CD14-positive monocyte (primary cell): ENCODE measurements around the gene TFDP2. TPM values are rescaled to one million over a fixed set of nuclear protein-coding genes. Genes with fewer than 3 reads are reported as not detected.

Source experiments
- DNase-seq, 3 donors: peaks; one replicate each; pipeline ENCODE4 v3.0.0-alpha.2; 2011 to 2022
- H2AFZ ChIP-seq: 2 replicates; pipeline ENCODE4 v1.6.0; 2012; ENCODE audit warnings: mild to moderate bottlenecking, low read depth, low read length, inconsistent platforms; ENCODE audit not compliant: insufficient read depth, poor library complexity, severe bottlenecking
- H3K27ac ChIP-seq, 2 donors: 1 replicate in 1 of 2; 2 replicates in 1 of 2; pipeline ENCODE4 v1.5.1; 2012 to 2013; ENCODE audit warnings: low read length in 2 of 2, control low read depth in 1 of 2, inconsistent platforms in 1 of 2, low read depth in 1 of 2, mild to moderate bottlenecking in 1 of 2
- H3K27me3 ChIP-seq, 2 donors: one replicate each; pipeline versions ENCODE4 v1.6.0 to v1.6.1; 2011 to 2013; ENCODE audit warnings: low read length in 2 of 2; ENCODE audit not compliant: control insufficient read depth in 2 of 2, insufficient read depth in 2 of 2
- H3K36me3 ChIP-seq, 2 donors: replicated peaks in 1 of 2; 1 replicate in 1 of 2; 2 replicates in 1 of 2; pipeline versions ENCODE4 v1.5.1 to v1.6.1; 2012 to 2013; ENCODE audit warnings: low read length in 2 of 2, control low read depth in 1 of 2, inconsistent platforms in 1 of 2, mild to moderate bottlenecking in 1 of 2; ENCODE audit not compliant: insufficient read depth in 2 of 2, control insufficient read depth in 1 of 2
- H3K4me1 ChIP-seq, 2 donors: 1 replicate in 1 of 2; 2 replicates in 1 of 2; pipeline versions ENCODE4 v1.5.1 to v1.6.1; 2012 to 2013; ENCODE audit warnings: low read length in 2 of 2, control low read depth in 1 of 2, inconsistent platforms in 1 of 2, mild to moderate bottlenecking in 1 of 2, moderate library complexity in 1 of 2; ENCODE audit not compliant: insufficient read depth in 2 of 2, control insufficient read depth in 1 of 2
- H3K4me2 ChIP-seq: replicated peaks from 2 replicates; pipeline ENCODE3; 2012; ENCODE audit warnings: low read length, moderate library complexity, mild to moderate bottlenecking; ENCODE audit not compliant: poor library complexity, severe bottlenecking; ENCODE audit errors: extremely low read depth
- H3K4me3 ChIP-seq, 3 experiments: fragments of 200-600 bp in 1 of 3; sonication (generic) in 1 of 3; replicated peaks in 1 of 3; 1 replicate in 2 of 3; 2 replicates in 1 of 3; pipeline ENCODE4 v1.5.1; 2011 to 2013; ENCODE audit warnings: low read length in 3 of 3, mild to moderate bottlenecking in 3 of 3, control low read depth in 2 of 3, low read depth in 2 of 3, inconsistent platforms in 1 of 3, moderate library complexity in 1 of 3
- H3K79me2 ChIP-seq: 2 replicates; pipeline ENCODE4 v1.6.0; 2012; ENCODE audit warnings: mild to moderate bottlenecking, control low read depth, inconsistent platforms, low read length, moderate library complexity; ENCODE audit not compliant: insufficient read depth
- H3K9ac ChIP-seq: 2 replicates; pipeline ENCODE4 v1.6.0; 2017; ENCODE audit warnings: low read length, mild to moderate bottlenecking; ENCODE audit not compliant: insufficient read depth, poor library complexity, severe bottlenecking
- H3K9me3 ChIP-seq, 2 donors: replicated peaks in 1 of 2; 1 replicate in 1 of 2; 2 replicates in 1 of 2; pipeline versions ENCODE4 v1.5.1 to v1.6.1; 2012 to 2013; ENCODE audit warnings: low read length in 2 of 2, control low read depth in 1 of 2; ENCODE audit not compliant: control insufficient read depth in 1 of 2, insufficient read depth in 1 of 2
- H4K20me1 ChIP-seq: 2 replicates; pipeline ENCODE4 v1.6.0; 2012; ENCODE audit warnings: mild to moderate bottlenecking, low read length, control low read depth, moderate library complexity; ENCODE audit not compliant: insufficient read depth
- H3K27ac Mint-ChIP-seq, 7 donors: one replicate each; pipeline ENCODE4 v1.8.0; 2020; ENCODE audit warnings: mild to moderate bottlenecking in 7 of 7, mixed read lengths in 7 of 7, moderate library complexity in 6 of 7, inconsistent platforms in 2 of 7
- H3K27me3 Mint-ChIP-seq, 3 donors: one replicate each; pipeline ENCODE4 v1.8.0; 2021 to 2022; ENCODE audit warnings: low read depth in 3 of 3, mild to moderate bottlenecking in 3 of 3, mixed read lengths in 3 of 3, moderate library complexity in 3 of 3, inconsistent platforms in 1 of 3
- H3K36me3 Mint-ChIP-seq, 2 donors: one replicate each; pipeline ENCODE4 v1.8.0; 2020; ENCODE audit warnings: mixed read lengths in 2 of 2, inconsistent platforms in 1 of 2, mild to moderate bottlenecking in 1 of 2
- H3K4me1 Mint-ChIP-seq: one replicate; pipeline ENCODE4 v1.8.0; 2020; ENCODE audit warnings: mild to moderate bottlenecking, mixed read lengths
- H3K4me3 Mint-ChIP-seq, 2 donors: one replicate each; pipeline ENCODE4 v1.8.0; 2020; ENCODE audit warnings: mild to moderate bottlenecking in 2 of 2, mixed read lengths in 2 of 2, moderate library complexity in 1 of 2
- H3K9me3 Mint-ChIP-seq, 7 donors: one replicate each; pipeline ENCODE4 v1.8.0; 2020 to 2022; ENCODE audit warnings: mixed read lengths in 7 of 7, mild to moderate bottlenecking in 6 of 7, moderate library complexity in 6 of 7, inconsistent platforms in 2 of 7
- WGBS: methylation state at CpG from one replicate; pipeline ENCODE4 v1.1.5; 2013; ENCODE audit warnings: missing lambda C conversion rate; ENCODE audit not compliant: insufficient coverage; 5-methylcytosine and 5-hydroxymethylcytosine counted together
- intact Hi-C, 2 donors: fragments of 100-400 bp; cut with micrococcal nuclease; formaldehyde crosslinking; loops; one replicate each; pipeline versions ENCODE4 v1.15.0 to v1.15.1; 2023
- polyA plus RNA-seq, 3 donors: library from polyadenylated mRNA; depleted of rRNA in 1 of 3; unstranded in 2 of 3; stranded (reverse) in 1 of 3; fragments of 300-500 nt in 2 of 3; fragments of >200 nt in 1 of 3; fragmentation: Illumina TruSeq in 2 of 3; gene quantifications; 1 replicate in 2 of 3; 2 replicates in 1 of 3; pipeline ENCODE4 v1.2.3, GENCODE V29; 2012 to 2021
- TF ChIP-seq, protein P1 (sequence below): fragments of 200-600 bp; IDR thresholded peaks from one replicate; pipeline ENCODE4 v1.8.0; 2022; ENCODE audit warnings: antibody characterized with exemption, mild to moderate bottlenecking

Gene TFDP2
- polyA plus RNA-seq, 3 donors = 1.1 to 3.5 (median 1.7) TPM

DNA sequence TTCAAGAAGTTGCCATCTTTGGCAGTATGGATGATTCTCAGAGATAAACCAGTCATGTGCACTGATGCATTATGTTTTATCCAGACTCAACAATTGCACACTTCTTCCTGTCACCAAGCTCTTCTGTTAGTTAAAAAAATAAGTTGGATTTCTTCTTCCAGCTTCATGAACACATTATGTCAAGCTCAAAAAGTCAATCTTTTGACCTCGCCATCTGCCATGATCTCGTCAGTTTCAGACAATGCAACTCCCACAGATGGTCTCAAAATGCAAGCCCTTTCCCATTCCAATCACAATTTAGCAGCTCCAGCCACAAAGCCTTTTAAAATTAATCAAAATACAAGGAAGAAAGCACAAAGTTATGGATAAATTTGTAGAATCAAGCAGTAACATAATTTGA is 42.8 kb downstream of the TFDP2 start:
- Histone ChIP-seq H4K20me1 (no peaks in the 10 kb centered on the region), H3K9ac (no peak overlapping the region), H3K9me3 (no peaks in the 10 kb centered on the region), H3K4me2 (no peak overlapping the region), H3K27ac (no peak overlapping the region), H3K4me1 (no peaks in the 10 kb centered on the region), H2AFZ (no peak overlapping the region), H3K36me3 (no peaks in the 10 kb centered on the region), H3K4me3 (no peak overlapping the region), H3K27me3 (no peaks in the 10 kb centered on the region), H3K79me2 (no peaks in the 10 kb centered on the region)
- intact Hi-C loops = no loop called here
- H3K9me3 Mint-ChIP-seq = peaks cover 0 to 2% (median 0%) of the 10 kb centered on the region in 7 donors
- 62% methylated on average over 2 of the region's 2 CpGs for WGBS
- peaks cover 3% of the 10 kb centered on the region for H3K4me1 Mint-ChIP-seq
- no peak overlapping the region for H3K27ac Mint-ChIP-seq
- DNase-seq = no peak
- TF ChIP-seq, protein P1, sequence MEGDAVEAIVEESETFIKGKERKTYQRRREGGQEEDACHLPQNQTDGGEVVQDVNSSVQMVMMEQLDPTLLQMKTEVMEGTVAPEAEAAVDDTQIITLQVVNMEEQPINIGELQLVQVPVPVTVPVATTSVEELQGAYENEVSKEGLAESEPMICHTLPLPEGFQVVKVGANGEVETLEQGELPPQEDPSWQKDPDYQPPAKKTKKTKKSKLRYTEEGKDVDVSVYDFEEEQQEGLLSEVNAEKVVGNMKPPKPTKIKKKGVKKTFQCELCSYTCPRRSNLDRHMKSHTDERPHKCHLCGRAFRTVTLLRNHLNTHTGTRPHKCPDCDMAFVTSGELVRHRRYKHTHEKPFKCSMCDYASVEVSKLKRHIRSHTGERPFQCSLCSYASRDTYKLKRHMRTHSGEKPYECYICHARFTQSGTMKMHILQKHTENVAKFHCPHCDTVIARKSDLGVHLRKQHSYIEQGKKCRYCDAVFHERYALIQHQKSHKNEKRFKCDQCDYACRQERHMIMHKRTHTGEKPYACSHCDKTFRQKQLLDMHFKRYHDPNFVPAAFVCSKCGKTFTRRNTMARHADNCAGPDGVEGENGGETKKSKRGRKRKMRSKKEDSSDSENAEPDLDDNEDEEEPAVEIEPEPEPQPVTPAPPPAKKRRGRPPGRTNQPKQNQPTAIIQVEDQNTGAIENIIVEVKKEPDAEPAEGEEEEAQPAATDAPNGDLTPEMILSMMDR = no peak
- peaks cover 0 to 1% (median 0%) of the 10 kb centered on the region in 3 donors for H3K27me3 Mint-ChIP-seq
- H3K4me3 Mint-ChIP-seq = no peak overlapping the region
- H3K36me3 Mint-ChIP-seq = no peaks in the 10 kb centered on the region

DNA sequence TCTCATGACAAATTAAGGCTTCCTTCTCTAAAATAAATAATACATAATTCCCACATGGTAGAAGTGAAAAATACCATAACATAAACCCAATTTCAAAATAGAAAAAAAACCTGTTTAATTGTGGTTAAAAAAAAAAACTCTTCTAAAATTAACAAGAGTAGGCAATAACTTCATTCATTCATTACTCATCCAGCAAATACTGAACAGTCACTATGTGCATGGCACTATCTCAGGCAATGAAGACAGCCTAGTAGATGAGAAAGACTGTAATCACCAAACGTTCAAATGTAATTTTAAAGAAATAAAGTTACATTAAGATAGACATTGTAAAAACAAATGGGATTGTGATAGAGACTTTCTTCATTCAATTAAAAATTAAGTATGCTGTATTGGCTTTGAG is 43.4 kb downstream of the TFDP2 start:
- H3K4me3 ChIP-seq = no peak overlapping the region

More for the DNA sequence above, 43.4 kb downstream of the TFDP2 start:
- H3K27me3 Mint-ChIP-seq = peaks cover 0 to 1% (median 0%) of the 10 kb centered on the region in 3 donors
- H3K36me3 ChIP-seq = no peaks in the 10 kb centered on the region
- no peak for DNase-seq
- H4K20me1 ChIP-seq = no peaks in the 10 kb centered on the region
- no peaks in the 10 kb centered on the region for H3K36me3 Mint-ChIP-seq
- H3K9me3 ChIP-seq = no peaks in the 10 kb centered on the region
- H3K4me1 ChIP-seq = no peaks in the 10 kb centered on the region
- no peak overlapping the region for H3K27ac ChIP-seq
- TF ChIP-seq, protein P1 = no peak
- no peaks in the 10 kb centered on the region for H3K79me2 ChIP-seq
- WGBS = no CpG with 5 or more reads among the region's 1 CpG
- no peaks in the 10 kb centered on the region for H3K27me3 ChIP-seq
- H3K27ac Mint-ChIP-seq = no peak overlapping the region
- no peak overlapping the region for H3K9ac ChIP-seq
- intact Hi-C loops = no loop called here
- no peaks in the 10 kb centered on the region for H3K9me3 Mint-ChIP-seq
- H3K4me1 Mint-ChIP-seq = peaks cover 3% of the 10 kb centered on the region
- H3K4me2 ChIP-seq = no peak overlapping the region
- H3K4me3 Mint-ChIP-seq = no peak overlapping the region
- no peak overlapping the region for H2AFZ ChIP-seq
